Lung microvascular endothelial cell (primary cell): ENCODE measurements around the gene SP9. TPM values are rescaled to one million over a fixed set of nuclear protein-coding genes. Genes with fewer than 3 reads are reported as not detected.
A peak's percentile ranks its signal among the peaks of the same experiment; 100 is the strongest.

Experiments
- DNase-seq, 2 donors: peaks; one replicate each; pipeline versions ENCODE4 v3.0.0 to v3.0.0-alpha.2; 2010; ENCODE audit warnings: low read depth in 2 of 2
- total RNA-seq: library from RNA; depleted of rRNA; stranded (reverse); fragments of >200 nt; gene quantifications from 2 replicates; pipeline ENCODE4 v1.2.1, GENCODE V29; 2014

SP9 gene
- total RNA-seq = not detected in 2 replicates

- peak; percentile 46 to 54 for DNase-seq
Measured at GRCh38 chr2:174334781-174335251, at the start of gene SP9. Gene SP9 (plus strand): TSS chr2:174334954. CDS start chr2:174335093, 139 bp downstream.

GRCh38 chr2:174286172-174286571, 48.6 kb upstream of the SP9 start:
- no peak for DNase-seq

- no peak for DNase-seq
Measured at GRCh38 chr2:174292908-174293307, 41.8 kb upstream of the SP9 start.

- DNase-seq = no peak
Measured at GRCh38 chr2:174300114-174300513, 34.6 kb upstream of the SP9 start.

DNA sequence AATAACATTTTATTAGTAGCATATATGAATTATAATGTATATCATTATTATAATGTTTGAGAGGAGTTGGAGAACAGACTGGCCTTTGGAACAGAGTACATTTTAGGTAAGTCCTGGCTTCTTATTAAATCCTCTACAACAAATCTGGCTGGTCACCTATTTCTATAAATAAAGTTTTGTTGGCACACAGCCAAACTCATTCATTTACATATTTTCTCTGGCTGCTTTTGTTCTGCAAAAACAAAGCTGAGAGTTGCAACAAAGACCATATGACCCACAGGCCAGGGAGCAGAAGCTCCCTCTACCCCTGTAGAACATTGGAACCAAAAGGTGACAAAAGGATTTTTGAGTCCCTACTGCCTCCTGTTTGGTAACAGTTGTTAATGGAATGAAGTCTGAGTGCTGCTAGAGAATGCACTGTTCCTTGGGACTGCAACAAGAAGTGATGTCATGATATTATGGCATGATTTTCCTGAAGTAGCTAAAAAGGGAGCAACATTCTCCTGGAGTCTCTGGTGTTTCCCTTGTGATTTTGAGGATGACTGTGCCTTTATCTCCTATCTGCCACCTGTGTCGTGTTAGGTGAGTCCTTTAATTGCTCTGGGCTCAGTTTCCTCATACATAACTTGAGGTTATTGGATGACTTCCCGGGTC, 22.0 kb upstream of the SP9 start:
- DNase-seq = peak in 1 of 2 donors; percentile 48

DNA sequence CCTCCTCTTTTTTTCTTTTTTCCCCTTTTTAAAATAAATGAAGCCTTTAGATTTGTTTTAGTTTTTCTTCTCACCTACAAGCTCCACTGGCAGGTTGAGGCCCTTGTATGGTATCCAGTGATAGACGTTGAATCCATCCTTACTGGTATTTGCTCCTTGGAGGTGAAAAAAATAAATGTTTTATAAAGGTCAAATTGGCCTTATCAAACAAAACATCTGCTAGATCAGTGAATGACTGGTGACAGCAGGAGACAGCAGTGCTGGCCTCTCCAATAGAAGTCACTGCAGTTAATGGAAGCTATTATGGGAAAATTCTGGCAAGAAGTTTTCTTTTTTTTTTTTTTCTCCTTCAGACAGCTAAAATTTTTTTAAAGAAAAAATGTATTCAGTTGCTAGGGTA, 12.6 kb upstream of the SP9 start:
- no peak for DNase-seq

GRCh38 chr2:174322746-174323145, 12.0 kb upstream of the SP9 start:
- no peak for DNase-seq

- no peak for DNase-seq
Measured at GRCh38 chr2:174324530-174324929, 10.2 kb upstream of the SP9 start.

- no peak for DNase-seq
Measured at GRCh38 chr2:174325373-174326160, 9.2 kb upstream of the SP9 start.

DNA sequence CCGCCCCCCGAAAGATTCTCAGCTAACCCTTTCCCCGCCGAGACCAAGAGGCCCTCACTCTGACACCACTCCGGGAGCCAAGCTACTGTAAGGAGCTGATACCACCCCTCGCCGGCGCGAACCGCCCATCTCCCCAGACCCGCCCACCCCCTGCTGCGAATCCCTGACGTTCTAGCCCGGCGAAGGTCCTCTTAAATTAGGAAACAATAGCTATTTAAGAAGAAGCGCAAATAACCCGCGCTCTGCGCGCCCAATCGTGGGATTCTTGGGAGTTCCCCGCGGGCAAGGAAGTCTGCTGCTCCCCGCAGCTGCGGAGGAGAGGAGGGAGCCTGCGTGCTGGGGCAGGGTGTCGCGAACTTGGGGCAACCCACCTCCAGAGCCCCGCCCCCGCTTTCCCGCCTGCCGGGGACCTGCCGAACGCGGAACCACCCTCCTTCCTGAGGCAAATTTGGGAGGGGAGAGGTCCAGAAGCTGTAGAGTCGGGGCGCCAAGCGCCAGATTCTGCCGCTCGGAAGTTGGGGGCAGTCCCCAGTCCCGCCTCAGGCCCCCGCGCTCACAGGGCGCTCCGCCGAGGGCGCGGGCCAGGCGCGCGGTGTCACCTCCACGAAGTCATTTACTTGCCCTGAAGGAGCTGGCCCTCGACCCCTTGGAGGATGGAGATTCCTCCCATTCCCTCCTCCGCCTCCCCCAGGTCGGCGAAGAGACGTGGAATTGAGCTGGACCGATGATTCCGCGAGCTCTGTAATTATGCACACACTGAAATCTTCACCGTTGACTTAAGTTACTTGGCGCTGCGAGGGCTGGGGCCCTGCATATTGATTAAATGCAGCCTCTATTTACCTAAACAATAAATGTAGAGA, 8.4 kb upstream of the SP9 start:
- no peak for DNase-seq

DNA sequence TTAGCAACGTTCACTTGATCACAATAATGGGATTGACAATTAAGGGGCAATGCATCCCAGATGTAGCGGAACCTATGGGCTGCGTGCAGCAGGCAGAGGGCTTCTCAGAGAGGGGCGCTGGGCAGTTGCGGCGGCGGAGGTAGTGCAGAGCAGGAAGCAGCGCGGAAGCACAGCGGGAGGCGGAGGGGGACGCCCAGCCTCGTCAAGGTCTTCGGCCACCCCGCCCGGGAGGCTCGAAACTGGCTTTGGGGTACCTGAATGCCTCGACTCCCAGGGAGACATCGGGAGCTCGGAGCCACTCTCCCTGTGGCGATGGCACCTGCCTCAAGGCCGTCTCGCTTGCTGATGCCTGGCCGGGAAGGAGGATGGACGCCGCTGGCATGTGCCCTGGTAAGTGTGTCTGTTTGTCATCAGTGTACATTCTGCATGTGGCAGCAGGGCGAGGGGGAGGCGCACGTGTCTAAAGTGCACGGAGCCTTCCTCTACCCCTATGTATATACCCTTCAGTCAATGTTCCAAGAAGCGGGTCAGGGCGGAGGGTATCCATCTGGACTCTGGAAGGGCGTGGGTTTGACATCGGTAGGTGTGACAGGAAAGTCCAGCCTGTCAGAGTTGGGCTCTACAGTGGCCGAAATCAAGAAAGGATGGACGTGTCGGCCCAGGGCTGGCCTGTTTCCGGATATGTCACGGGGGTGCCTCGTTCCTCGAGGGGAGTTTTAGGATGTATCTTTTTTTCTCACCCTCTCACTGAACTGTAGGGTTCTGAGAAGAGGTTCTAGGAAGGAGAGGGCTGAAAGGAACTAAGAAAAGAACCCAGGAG, 7.5 kb upstream of the SP9 start:
- DNase-seq = no peak

DNA sequence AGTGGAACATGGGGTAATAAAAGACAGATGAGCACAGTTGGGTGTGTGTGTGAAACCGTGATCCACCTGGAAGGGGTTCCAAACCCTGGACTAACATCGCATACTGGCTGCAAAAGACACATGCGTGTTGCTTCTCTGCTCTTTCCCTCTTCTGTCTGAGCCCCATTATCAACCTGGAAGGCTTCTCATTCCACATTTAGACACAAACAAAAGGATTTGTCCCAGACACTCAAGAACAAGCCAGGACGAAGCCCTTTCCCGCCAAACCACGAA, 7.0 kb upstream of the SP9 start:
- no peak for DNase-seq

DNA sequence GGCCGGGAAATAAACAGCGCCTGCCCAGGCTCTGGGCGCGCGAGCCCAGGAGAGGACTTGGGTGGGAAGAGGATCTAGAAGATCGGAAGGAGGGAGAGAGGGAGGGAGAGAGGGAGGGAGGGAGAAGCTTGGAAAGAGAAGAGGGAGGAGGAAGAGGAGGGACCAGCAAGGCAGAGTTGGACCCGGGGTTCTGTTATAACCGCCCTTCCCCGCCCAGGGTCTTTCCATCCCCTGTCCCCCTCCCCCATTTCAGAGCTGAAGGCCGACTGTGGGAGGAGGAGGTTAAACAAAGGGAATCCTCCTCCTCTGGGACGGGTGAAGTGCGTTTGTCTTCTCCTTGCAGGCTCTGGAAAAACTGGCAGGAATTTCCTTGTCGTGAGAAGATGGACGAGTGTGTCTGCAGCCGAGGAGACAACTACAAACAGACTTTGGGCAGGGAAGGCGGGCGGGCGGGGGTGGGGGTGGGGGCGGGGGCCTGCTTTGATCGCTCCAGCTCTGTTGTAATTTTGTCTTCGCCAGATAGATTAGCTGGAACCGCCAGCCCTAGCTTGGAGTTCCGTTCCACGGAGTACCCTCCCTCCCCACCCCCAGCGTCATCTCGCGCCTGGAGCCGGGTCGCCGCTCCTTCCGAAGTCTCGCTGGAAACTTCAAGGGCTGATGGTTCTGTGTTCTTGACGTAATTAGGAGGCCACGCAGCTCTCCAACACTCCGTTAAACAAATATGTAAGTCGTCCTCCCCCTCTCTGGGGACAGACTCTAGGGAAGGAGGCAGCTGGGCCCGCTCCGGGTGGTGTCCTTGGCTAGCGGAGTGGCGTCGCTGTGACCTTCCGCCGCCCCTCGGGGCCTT, 6.4 kb upstream of the SP9 start:
- DNase-seq = no peak

GRCh38 chr2:174328961-174329715, 5.6 kb upstream of the SP9 start:
- DNase-seq = no peak

- DNase-seq = no peak
Measured at GRCh38 chr2:174330945-174331594, 3.7 kb upstream of the SP9 start.

- DNase-seq = no peak
Measured at GRCh38 chr2:174331595-174332216, 3.0 kb upstream of the SP9 start.

DNA sequence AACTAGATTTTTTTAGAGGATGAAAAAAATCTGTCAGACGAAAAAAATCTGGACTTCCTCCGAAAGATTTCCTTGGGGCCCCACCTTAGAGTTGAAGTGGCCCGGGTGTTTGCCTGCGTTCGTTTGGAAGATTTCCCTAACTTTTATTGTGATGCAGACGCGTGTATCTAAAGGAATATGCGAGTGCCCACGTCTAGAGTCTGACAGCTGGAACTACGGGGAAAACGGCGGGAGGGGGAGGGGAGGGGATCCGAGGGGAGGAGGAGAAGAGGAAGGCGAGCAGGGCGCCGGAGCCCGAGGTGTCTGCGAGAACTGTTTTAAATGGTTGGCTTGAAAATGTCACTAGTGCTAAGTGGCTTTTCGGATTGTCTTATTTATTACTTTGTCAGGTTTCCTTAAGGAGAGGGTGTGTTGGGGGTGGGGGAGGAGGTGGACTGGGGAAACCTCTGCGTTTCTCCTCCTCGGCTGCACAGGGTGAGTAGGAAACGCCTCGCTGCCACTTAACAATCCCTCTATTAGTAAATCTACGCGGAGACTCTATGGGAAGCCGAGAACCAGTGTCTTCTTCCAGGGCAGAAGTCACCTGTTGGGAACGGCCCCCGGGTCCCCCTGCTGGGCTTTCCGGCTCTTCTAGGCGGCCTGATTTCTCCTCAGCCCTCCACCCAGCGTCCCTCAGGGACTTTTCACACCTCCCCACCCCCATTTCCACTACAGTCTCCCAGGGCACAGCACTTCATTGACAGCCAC, 2.4 kb upstream of the SP9 start:
- DNase-seq = no peak

- DNase-seq = no peak
Measured at GRCh38 chr2:174333017-174333371, 1.8 kb upstream of the SP9 start.
